T-cell (primary cell): Measurements from ENCODE around the gene FGD3. TPM values are rescaled to one million over a fixed set of nuclear protein-coding genes. Genes with fewer than 3 reads are reported as not detected.
A peak's percentile ranks its signal among the peaks of the same experiment; 100 is the strongest.

ENCODE experiments used
- ATAC-seq, 4 experiments: fragments of 200-7000 bp in 3 of 4; fragments of 150-1000 bp in 1 of 4; cut with Tn5 transposase; replicated peaks in 1 of 4; 1 replicate in 3 of 4; 2 replicates in 1 of 4; pipeline ENCODE4 v1.10.0; 2021; ENCODE audit warnings: moderate library complexity in 3 of 4, mild to moderate bottlenecking in 2 of 4, moderate number of reproducible peaks in 1 of 4
- CTCF ChIA-PET, 2 donors: fragments of 300-600 bp; sonication (Branson Sonifier 250); formaldehyde crosslinking; loops; one replicate each; lab custom pipeline; 2022; ENCODE audit warnings: antibody characterized with exemption in 2 of 2; lab: Charles Lee
- POLR2A ChIA-PET, 2 donors: fragments of 300-600 bp; sonication (Branson Sonifier 250); formaldehyde crosslinking; loops; one replicate each; lab custom pipeline; 2022; ENCODE audit warnings: antibody characterized with exemption in 2 of 2; lab: Charles Lee
- DNase-seq, 35 experiments: peaks; one replicate each; pipeline versions ENCODE4 v3.0.0 to v3.0.0-alpha.2; 2013 to 2023
- H3K27ac ChIP-seq: one replicate; pipeline ENCODE4 v1.5.1; 2013; ENCODE audit warnings: low read length
- H3K27me3 ChIP-seq, 2 experiments: replicated peaks in 1 of 2; 1 replicate in 1 of 2; 2 replicates in 1 of 2; pipeline versions ENCODE4 v1.6.1 to v1.7.0; 2013; ENCODE audit warnings: low read length in 1 of 2, mixed read lengths in 1 of 2; ENCODE audit not compliant: control insufficient read depth in 2 of 2, insufficient read depth in 2 of 2; ENCODE audit errors: extremely low read depth in 1 of 2
- H3K36me3 ChIP-seq, 2 donors: 1 replicate in 1 of 2; 2 replicates in 1 of 2; pipeline versions ENCODE4 v1.6.1 to v1.7.0; 2013; ENCODE audit warnings: low read length in 1 of 2; ENCODE audit not compliant: control insufficient read depth in 2 of 2, insufficient read depth in 1 of 2; ENCODE audit errors: extremely low read depth in 1 of 2
- H3K4me1 ChIP-seq, 2 experiments: 1 replicate in 1 of 2; 2 replicates in 1 of 2; pipeline versions ENCODE4 v1.6.1 to v1.7.0; 2013; ENCODE audit warnings: low read length in 2 of 2, mixed read lengths in 1 of 2; ENCODE audit not compliant: insufficient read depth in 2 of 2, control insufficient read depth in 1 of 2; ENCODE audit errors: extremely low read depth in 1 of 2
- H3K4me3 ChIP-seq, 2 donors: 1 replicate in 1 of 2; 2 replicates in 1 of 2; pipeline versions ENCODE4 v1.5.1 to v1.7.0; 2013; ENCODE audit warnings: mild to moderate bottlenecking in 2 of 2, low read length in 1 of 2, moderate library complexity in 1 of 2; ENCODE audit not compliant: control insufficient read depth in 1 of 2; ENCODE audit errors: extremely low read depth in 1 of 2
- H3K9me3 ChIP-seq: 2 replicates; pipeline ENCODE4 v1.7.0; 2013
- H3K27ac Mint-ChIP-seq, 2 donors: one replicate each; pipeline ENCODE4 v1.8.0; 2020 to 2021; ENCODE audit warnings: mild to moderate bottlenecking in 2 of 2, mixed read lengths in 2 of 2
- H3K27me3 Mint-ChIP-seq, 2 donors: one replicate each; pipeline ENCODE4 v1.8.0; 2021 to 2022; ENCODE audit warnings: mixed read lengths in 2 of 2
- H3K36me3 Mint-ChIP-seq: one replicate; pipeline ENCODE4 v1.8.0; 2021; ENCODE audit warnings: mixed read lengths
- H3K4me1 Mint-ChIP-seq, 3 donors: one replicate each; pipeline ENCODE4 v1.8.0; 2020 to 2022; ENCODE audit warnings: mixed read lengths in 3 of 3, mild to moderate bottlenecking in 1 of 3
- H3K4me3 Mint-ChIP-seq, 3 donors: one replicate each; pipeline ENCODE4 v1.8.0; 2020 to 2022; ENCODE audit warnings: mild to moderate bottlenecking in 3 of 3, mixed read lengths in 3 of 3, moderate library complexity in 3 of 3
- H3K9me3 Mint-ChIP-seq, 3 donors: one replicate each; pipeline ENCODE4 v1.8.0; 2020 to 2022; ENCODE audit warnings: mixed read lengths in 3 of 3
- WGBS: methylation state at CpG from one replicate; pipeline ENCODE4 v1.1.5; 2013; ENCODE audit warnings: missing lambda C conversion rate; ENCODE audit not compliant: insufficient coverage; 5-methylcytosine and 5-hydroxymethylcytosine counted together
- total RNA-seq, 35 experiments: library from RNA in 6 of 35; stranded (reverse) in 6 of 35; fragments of 120-200 nt in 1 of 35; gene quantifications; one replicate each; pipeline versions ENCODE4 v1.2.1 to v1.2.4 and lab custom pipeline; 2013 to 2026

FGD3 gene
- total RNA-seq, 5 donors from 2014 or later (not counting 1 experiment from before 2014, with no cell fraction given): 188 to 349 (median 293) TPM

GRCh38 chr9:93004561-93004960, 57.2 kb downstream of the FGD3 start:
- no peak for ATAC-seq
- Histone ChIP-seq H3K36me3 (peaks cover 32 to 71% of the 10 kb centered on the region in 2 donors), H3K4me1 (peaks cover 34 to 48% of the 10 kb centered on the region in 2 experiments), H3K27me3 (no peaks in the 10 kb centered on the region), H3K4me3 (no peak overlapping the region), H3K9me3 (no peaks in the 10 kb centered on the region), H3K27ac (peak overlapping the region; percentile 46)
- DNase-seq: no peak
- peaks cover 0 to 4% (median 0%) of the 10 kb centered on the region in 3 donors for H3K9me3 Mint-ChIP-seq
- WGBS: 83% methylated on average over 9 of the region's 9 CpGs
- peak overlapping the region; percentile 86 to 96 for H3K27ac Mint-ChIP-seq
- H3K4me1 Mint-ChIP-seq: peaks cover 62 to 69% (median 64%) of the 10 kb centered on the region in 3 donors
- POLR2A ChIA-PET: interaction anchor here in 1 of 2 donors (1.6 kb wide), 1 partner anchor 15 kb away, joined by 15 read pairs; no protein-coding TSS in a partner anchor
- CTCF ChIA-PET: interaction anchor here (1.6 to 2.7 kb wide), 3 partner anchors 24 to 50 kb away, joined by 9 to 18 read pairs (median 10); no protein-coding TSS in a partner anchor
- H3K27me3 Mint-ChIP-seq: no peaks in the 10 kb centered on the region
- H3K4me3 Mint-ChIP-seq: peak overlapping the region in 1 of 3 donors; percentile 49
- peaks cover 65% of the 10 kb centered on the region for H3K36me3 Mint-ChIP-seq

GRCh38 chr9:93005876-93006275, 58.6 kb downstream of the FGD3 start:
- Histone ChIP-seq H3K36me3 (peaks cover 32 to 83% of the 10 kb centered on the region in 2 donors), H3K4me3 (no peak overlapping the region), H3K27ac (no peak overlapping the region), H3K27me3 (peaks cover 0 to 4% of the 10 kb centered on the region in 2 experiments), H3K9me3 (no peaks in the 10 kb centered on the region), H3K4me1 (peaks cover 30 to 56% of the 10 kb centered on the region in 2 experiments)
- Mint-ChIP-seq H3K4me3 (no peak overlapping the region), H3K27me3 (no peaks in the 10 kb centered on the region), H3K36me3 (peaks cover 57% of the 10 kb centered on the region), H3K9me3 (peaks cover 0 to 2% (median 0%) of the 10 kb centered on the region in 3 donors), H3K4me1 (peaks cover 51 to 61% (median 58%) of the 10 kb centered on the region in 3 donors), H3K27ac (peak overlapping the region; percentile 61 to 78)
- ChIA-PET CTCF (interaction anchor here (0.6 to 1.4 kb wide), 5 partner anchors 13 to 103 kb away, joined by 3 to 4 read pairs (median 3); no protein-coding TSS in a partner anchor), POLR2A (interaction anchor here (0.6 to 1.1 kb wide), 2 partner anchors 22 to 53 kb away, joined by 3 read pairs; no protein-coding TSS in a partner anchor)
- no peak for DNase-seq
- WGBS: 90% methylated on average over 5 of the region's 12 CpGs
- no peak for ATAC-seq

- no peaks in the 10 kb centered on the region for H3K9me3 Mint-ChIP-seq
- no peak overlapping the region for H3K4me3 Mint-ChIP-seq
- peaks cover 34 to 43% (median 41%) of the 10 kb centered on the region in 3 donors for H3K4me1 Mint-ChIP-seq
- Histone ChIP-seq H3K27ac (no peak overlapping the region), H3K4me1 (peaks cover 16 to 41% of the 10 kb centered on the region in 2 experiments), H3K4me3 (no peak overlapping the region), H3K27me3 (peaks cover 0 to 4% of the 10 kb centered on the region in 2 experiments), H3K9me3 (no peaks in the 10 kb centered on the region), H3K36me3 (peaks cover 25 to 85% of the 10 kb centered on the region in 2 donors)
- ChIA-PET CTCF (interaction anchor here in 1 of 2 donors (0.6 kb wide), 1 partner anchor 99 kb away, joined by 3 read pairs; no protein-coding TSS in a partner anchor), POLR2A (interaction anchor here in 1 of 2 donors (0.7 kb wide), 1 partner anchor 20 kb away, joined by 4 read pairs; no protein-coding TSS in a partner anchor)
- WGBS: 96% methylated on average over 7 of the region's 12 CpGs
- H3K27ac Mint-ChIP-seq: peak overlapping the region in 1 of 2 donors; percentile 58
- DNase-seq (no peak), ATAC-seq (no peak)
- no peaks in the 10 kb centered on the region for H3K27me3 Mint-ChIP-seq
- peaks cover 48% of the 10 kb centered on the region for H3K36me3 Mint-ChIP-seq
Measured at GRCh38 chr9:93007529-93008058, 60.3 kb downstream of the FGD3 start.

GRCh38 chr9:93008457-93008856, 61.1 kb downstream of the FGD3 start:
- Mint-ChIP-seq H3K36me3 (peaks cover 54% of the 10 kb centered on the region), H3K4me1 (peaks cover 25 to 37% (median 33%) of the 10 kb centered on the region in 3 donors), H3K9me3 (no peaks in the 10 kb centered on the region), H3K27me3 (no peaks in the 10 kb centered on the region), H3K4me3 (no peak overlapping the region), H3K27ac (peak overlapping the region; percentile 67 to 74)
- CTCF ChIA-PET: no interaction called here
- ATAC-seq (no peak), DNase-seq (no peak)
- peaks cover 24 to 85% of the 10 kb centered on the region in 2 donors for H3K36me3 ChIP-seq
- H3K9me3 ChIP-seq: no peaks in the 10 kb centered on the region
- H3K4me3 ChIP-seq: no peak overlapping the region
- no peak overlapping the region for H3K27ac ChIP-seq
- 100% methylated on average over 2 of the region's 8 CpGs for WGBS
- POLR2A ChIA-PET: no interaction called here
- H3K4me1 ChIP-seq: peaks cover 9 to 33% of the 10 kb centered on the region in 2 experiments
- peaks cover 0 to 4% of the 10 kb centered on the region in 2 experiments for H3K27me3 ChIP-seq

- Mint-ChIP-seq H3K27ac (peak overlapping the region; percentile 67 to 74), H3K4me3 (no peak overlapping the region), H3K36me3 (peaks cover 52% of the 10 kb centered on the region), H3K4me1 (peaks cover 19 to 32% (median 31%) of the 10 kb centered on the region in 3 donors), H3K27me3 (no peaks in the 10 kb centered on the region), H3K9me3 (no peaks in the 10 kb centered on the region)
- WGBS: 94% methylated on average over 21 of the region's 21 CpGs
- DNase-seq (peak in 1 of 35 experiments; percentile 7), ATAC-seq (no peak)
- Histone ChIP-seq H3K9me3 (no peaks in the 10 kb centered on the region), H3K27ac (no peak overlapping the region), H3K36me3 (peaks cover 26 to 85% of the 10 kb centered on the region in 2 donors), H3K4me1 (peaks cover 0 to 23% of the 10 kb centered on the region in 2 experiments), H3K27me3 (peaks cover 0 to 4% of the 10 kb centered on the region in 2 experiments), H3K4me3 (no peak overlapping the region)
- ChIA-PET POLR2A (no interaction called here), CTCF (no interaction called here)
Measured at GRCh38 chr9:93009337-93010015, 62.2 kb downstream of the FGD3 start.

- no peaks in the 10 kb centered on the region for H3K9me3 Mint-ChIP-seq
- ChIA-PET POLR2A (interaction anchor here in 1 of 2 donors (0.5 kb wide), 1 partner anchor 21 kb away, joined by 5 read pairs; no protein-coding TSS in a partner anchor), CTCF (no interaction called here)
- H3K27me3 Mint-ChIP-seq: no peaks in the 10 kb centered on the region
- no peak overlapping the region for H3K27ac ChIP-seq
- peak in 1 of 35 experiments; percentile 5 for DNase-seq
- peaks cover 0 to 4% of the 10 kb centered on the region in 2 experiments for H3K27me3 ChIP-seq
- H3K4me1 ChIP-seq: peaks cover 0 to 19% of the 10 kb centered on the region in 2 experiments
- H3K27ac Mint-ChIP-seq: peak overlapping the region; percentile 36 to 74
- WGBS: 98% methylated on average over 12 of the region's 13 CpGs
- no peak for ATAC-seq
- no peak overlapping the region for H3K4me3 ChIP-seq
- H3K9me3 ChIP-seq: no peaks in the 10 kb centered on the region
- H3K36me3 Mint-ChIP-seq: peaks cover 52% of the 10 kb centered on the region
- peaks cover 17 to 32% (median 28%) of the 10 kb centered on the region in 3 donors for H3K4me1 Mint-ChIP-seq
- H3K4me3 Mint-ChIP-seq: no peak overlapping the region
- peaks cover 22 to 82% of the 10 kb centered on the region in 2 donors for H3K36me3 ChIP-seq
Measured at GRCh38 chr9:93010056-93010455, 62.7 kb downstream of the FGD3 start.
